IMR-90 (cell line): ENCODE data around the gene UCP2. TPM values are rescaled to one million over a fixed set of nuclear protein-coding genes. Genes with fewer than 3 reads are reported as not detected.

Experiments used
- ATAC-seq: fragments of 200-7000 bp; cut with Tn5 transposase; 2 replicates; pipeline ENCODE4 v1.9.1; 2020; ENCODE audit warnings: low read depth, mild to moderate bottlenecking, moderate library complexity
- BruUV-seq: library from RNA; stranded (reverse); fragments of 400-500 nt; replicated peaks from 2 replicates; lab custom pipeline; 2021; lab: Mats Ljungman, UMichigan
- CTCF ChIA-PET: fragments of 300-600 bp; formaldehyde crosslinking; extraction: SDS; loops from one replicate; lab custom pipeline; 2021; ENCODE audit warnings: antibody characterized with exemption; lab: Yijun Ruan, JAX
- POLR2A ChIA-PET: fragments of 300-600 bp; sonication (Branson Sonifier 250); formaldehyde crosslinking; loops from one replicate; lab custom pipeline; 2022; ENCODE audit warnings: antibody characterized with exemption; ENCODE audit not compliant: unreplicated experiment; lab: Charles Lee
- DNase-seq: peaks from one replicate; pipeline ENCODE4 v3.0.0; 2013
- H2AFZ ChIP-seq: replicated peaks from 2 replicates; pipeline ENCODE3; 2013; ENCODE audit warnings: low read length, mild to moderate bottlenecking; ENCODE audit not compliant: poor library complexity
- H2AK5ac ChIP-seq: 2 replicates; pipeline ENCODE4 v1.6.1; 2013; ENCODE audit warnings: low read depth, low read length, inconsistent platforms
- H2AK9ac ChIP-seq: replicated peaks from 2 replicates; pipeline ENCODE3; 2013; ENCODE audit warnings: mild to moderate bottlenecking, low read depth, low read length, moderate library complexity; ENCODE audit not compliant: poor library complexity
- H2BK120ac ChIP-seq: 2 replicates; pipeline ENCODE4 v1.6.1; 2013; ENCODE audit warnings: low read depth, low read length, inconsistent platforms
- H2BK15ac ChIP-seq: 3 replicates; pipeline ENCODE4 v1.6.1; 2013; ENCODE audit warnings: low read depth, low read length, inconsistent platforms
- H2BK20ac ChIP-seq: 2 replicates; pipeline ENCODE4 v1.6.1; 2013; ENCODE audit warnings: low read depth, mild to moderate bottlenecking, inconsistent platforms, low read length, moderate library complexity
- H2BK5ac ChIP-seq: 2 replicates; pipeline ENCODE4 v1.6.1; 2013; ENCODE audit warnings: mild to moderate bottlenecking, low read depth, low read length, inconsistent platforms; ENCODE audit not compliant: poor library complexity, severe bottlenecking
- H3K14ac ChIP-seq: replicated peaks from 2 replicates; pipeline ENCODE4 v1.6.1; 2013; ENCODE audit warnings: low read depth, low read length, inconsistent platforms
- H3K18ac ChIP-seq: 2 replicates; pipeline ENCODE4 v1.6.1; 2013; ENCODE audit warnings: low read depth, low read length, control low read depth
- H3K23ac ChIP-seq: 2 replicates; pipeline ENCODE4 v1.6.1; 2013; ENCODE audit warnings: low read depth, low read length, inconsistent platforms
- H3K27ac ChIP-seq: 2 replicates; pipeline ENCODE4 v1.5.1; 2013; ENCODE audit warnings: mild to moderate bottlenecking, control low read depth, low read length; ENCODE audit not compliant: insufficient read depth
- H3K27me3 ChIP-seq: 2 replicates; pipeline ENCODE4 v1.6.1; 2013; ENCODE audit warnings: low read length; ENCODE audit not compliant: control insufficient read depth, insufficient read depth
- H3K36me3 ChIP-seq: 2 replicates; pipeline ENCODE4 v1.6.1; 2013; ENCODE audit warnings: low read length, mixed read lengths; ENCODE audit not compliant: control insufficient read depth, insufficient read depth
- H3K4ac ChIP-seq: 2 replicates; pipeline ENCODE4 v1.6.1; 2013; ENCODE audit warnings: low read depth, low read length, inconsistent platforms
- H3K4me1 ChIP-seq: 2 replicates; pipeline ENCODE4 v1.6.1; 2013; ENCODE audit warnings: low read length, mixed read lengths; ENCODE audit not compliant: control insufficient read depth, insufficient read depth
- H3K4me2 ChIP-seq: 2 replicates; pipeline ENCODE4 v1.6.1; 2013; ENCODE audit warnings: low read depth, mild to moderate bottlenecking, control low read depth, low read length, moderate library complexity
- H3K4me3 ChIP-seq: 2 replicates; pipeline ENCODE4 v1.5.1; 2013; ENCODE audit warnings: low read depth, mild to moderate bottlenecking, control low read depth, low read length, moderate library complexity; ENCODE audit not compliant: insufficient read depth
- H3K56ac ChIP-seq: 2 replicates; pipeline ENCODE4 v1.6.1; 2013; ENCODE audit warnings: low read length, inconsistent platforms; ENCODE audit not compliant: insufficient read depth; ENCODE audit errors: extremely low read depth
- H3K79me1 ChIP-seq, 2 experiments: 2 replicates each; pipeline ENCODE4 v1.6.1; 2013; ENCODE audit warnings: low read length in 2 of 2, inconsistent platforms in 1 of 2, low read depth in 1 of 2
- H3K9ac ChIP-seq: 2 replicates; pipeline ENCODE4 v1.6.1; 2013; ENCODE audit warnings: low read depth, low read length, control low read depth
- H3K9me1 ChIP-seq: 2 replicates; pipeline ENCODE4 v1.6.1; 2013; ENCODE audit warnings: low read length, inconsistent platforms; ENCODE audit not compliant: insufficient read depth
- H3K9me3 ChIP-seq: 2 replicates; pipeline ENCODE4 v1.6.1; 2013; ENCODE audit warnings: low read length; ENCODE audit not compliant: control insufficient read depth, insufficient read depth
- H4K20me1 ChIP-seq: 2 replicates; pipeline ENCODE4 v1.6.1; 2013; ENCODE audit warnings: low read length, inconsistent platforms; ENCODE audit not compliant: insufficient read depth
- H4K5ac ChIP-seq: 2 replicates; pipeline ENCODE4 v1.6.1; 2013; ENCODE audit warnings: mild to moderate bottlenecking, low read depth, low read length, control low read depth
- H4K8ac ChIP-seq, 2 experiments: 2 replicates each; pipeline ENCODE4 v1.6.1; 2013; ENCODE audit warnings: low read depth in 2 of 2, low read length in 2 of 2, control low read depth in 1 of 2, inconsistent platforms in 1 of 2
- H4K91ac ChIP-seq: 2 replicates; pipeline ENCODE4 v1.6.1; 2013; ENCODE audit warnings: low read depth, low read length, inconsistent platforms; ENCODE audit not compliant: insufficient read depth
- BHLHE40 ChIP-seq: fragments of 150-350 bp; IDR thresholded peaks from 2 replicates; pipeline ENCODE4 v1.6.1; 2016; ENCODE audit warnings: mild to moderate bottlenecking, low read depth, low read length
- CHD1 ChIP-seq: IDR thresholded peaks from 2 replicates; pipeline ENCODE4 v1.6.1; 2012; ENCODE audit warnings: low read depth, low read length, improper control_type of control experiment
- MAZ ChIP-seq: IDR thresholded peaks from 2 replicates; pipeline ENCODE4 v1.6.1; 2012; ENCODE audit warnings: low read depth, mild to moderate bottlenecking, low read length, improper control_type of control experiment, moderate library complexity, borderline replicate concordance
- WGBS, 2 experiments: methylation state at CpG; one replicate each; pipeline versions ENCODE4 v1.1.5 to v1.1.7; 2013; ENCODE audit warnings: missing lambda C conversion rate in 2 of 2; ENCODE audit not compliant: insufficient read length in 1 of 2; ENCODE audit errors: extremely low coverage in 2 of 2; 5-methylcytosine and 5-hydroxymethylcytosine counted together
- dilution Hi-C: fragments of 300-500 bp; cut with HindIII; formaldehyde crosslinking; loops from one replicate; pipeline ENCODE4 v1.14.3; 2018; ENCODE audit warnings: low sequenced_read_pairs; ENCODE audit not compliant: unreplicated experiment
- in situ Hi-C: fragments of 300-500 bp; cut with MboI; formaldehyde crosslinking; loops from 3 replicates; pipeline ENCODE4 v1.14.3; 2019; ENCODE audit warnings: low sequenced_read_pairs, inconsistent platforms, mixed read lengths
- intact Hi-C: fragments of 100-400 bp; cut with micrococcal nuclease; formaldehyde crosslinking; loops from 2 replicates; pipeline ENCODE4 v1.10.0; 2022
- polyA plus RNA-seq, 3 experiments: library from polyadenylated mRNA; depleted of rRNA; stranded (reverse); fragments of >200 nt; gene quantifications; 2 replicates each; pipeline ENCODE4 v1.2.3, GENCODE V29; 2012; ENCODE audit warnings: low replicate concordance in 1 of 3
- total RNA-seq: library from RNA; depleted of rRNA; stranded (reverse); fragments of >200 nt; gene quantifications from 2 replicates; pipeline ENCODE4 v1.2.3, GENCODE V29; 2012
- TF ChIP-seq, protein P1 (sequence below): fragments of 150-350 bp; IDR thresholded peaks from 2 replicates; pipeline ENCODE4 v1.6.1; 2017; ENCODE audit warnings: mild to moderate bottlenecking, antibody characterized with exemption, low read length, low read depth
- TF ChIP-seq, protein P2 (sequence below): conservative IDR thresholded peaks from 2 replicates; pipeline ENCODE4 v1.5.1; 2012; ENCODE audit warnings: mild to moderate bottlenecking, low read depth, low read length, improper control_type of control experiment

The UCP2 gene
- total and polyA plus RNA-seq, 2 of the 4 experiments (the other 2 are of a cell fraction): 2.0 to 11.9 TPM

DNA sequence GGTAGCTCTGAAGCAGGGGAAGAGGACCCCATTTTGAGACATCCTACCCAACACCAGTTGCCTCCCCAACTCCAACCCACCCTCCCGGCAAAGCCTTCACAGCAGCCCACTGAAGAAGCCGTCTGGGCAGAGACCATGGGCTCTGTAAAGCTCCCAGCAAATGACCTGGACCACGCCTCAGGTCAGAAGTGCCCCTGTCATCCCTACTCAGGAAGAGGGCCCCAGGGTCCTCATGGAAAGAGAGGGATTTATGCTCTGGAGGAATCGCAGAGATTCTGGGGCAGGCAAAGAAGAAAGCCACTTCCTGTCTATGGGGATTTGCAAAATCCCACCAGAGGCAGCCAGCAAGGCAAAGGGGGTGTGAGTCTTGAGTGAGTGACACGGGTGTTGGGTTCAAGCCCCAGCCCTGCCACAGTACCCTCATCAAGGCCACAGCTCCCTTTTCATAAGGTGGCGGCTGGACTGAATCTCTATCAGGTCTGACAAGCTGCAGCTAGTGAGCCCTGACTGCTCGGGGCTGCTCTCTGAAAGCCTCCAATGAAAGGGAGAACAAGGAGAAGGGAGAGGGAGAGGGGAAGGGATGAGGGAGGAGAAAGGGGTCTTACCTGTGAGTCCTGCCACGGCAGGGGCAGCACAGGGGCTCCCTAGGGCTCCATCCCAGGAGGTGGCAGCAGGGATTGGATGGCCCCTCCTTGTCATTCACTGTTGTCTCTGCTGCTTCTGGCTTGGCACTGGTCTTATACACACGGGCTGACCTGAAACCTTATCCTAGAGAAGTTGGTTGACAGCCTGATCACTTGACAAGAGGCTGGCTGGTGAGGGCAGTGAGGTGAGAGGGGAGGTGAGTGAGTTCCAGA, 26.0 kb upstream of the UCP2 start, which contains the start of gene UCP3:
TSS of gene UCP3 (minus strand) at position 713 of the 857 bp plus-strand sequence. CDS start 2,043 bp downstream, outside the sequence.
- no CpG with 5 or more reads among the region's 9 CpGs for WGBS, 2 experiments
- ChIA-PET CTCF (no interaction called here), POLR2A (interaction anchor here (1.2 kb wide), 1 partner anchor 9 kb away, joined by 3 read pairs; no protein-coding TSS in a partner anchor)
- Histone ChIP-seq H2AFZ (peak within 1 kb of the TSS; percentile 27), H3K56ac (no peak within 1 kb of the TSS), H3K9me1 (0 out of 2 replicates have a peak, but pooled peaks cover 5% of the 10 kb centered on the region), H3K9me3 (no peaks in the 10 kb centered on the region), H2AK5ac (no peak within 1 kb of the TSS), H3K18ac (no peak within 1 kb of the TSS), H2AK9ac (no peak within 1 kb of the TSS), H3K4ac (no peak within 1 kb of the TSS), H2BK120ac (no peak within 1 kb of the TSS), H4K8ac (no peak within 1 kb of the TSS), H3K9ac (no peak within 1 kb of the TSS), H2BK5ac (no peak within 1 kb of the TSS), H3K27ac (no peak within 1 kb of the TSS), H3K14ac (no peak within 1 kb of the TSS), H3K4me1 (no peaks in the 10 kb centered on the region; the same call in 1 of the 2 replicates), H3K36me3 (peaks cover 3% of the 10 kb centered on the region), H4K5ac (no peak within 1 kb of the TSS), H4K91ac (no peak within 1 kb of the TSS), H2BK15ac (no peak within 1 kb of the TSS), H3K79me1 (no peaks in the 10 kb centered on the region), H3K27me3 (no peaks in the 10 kb centered on the region), H2BK20ac (no peak within 1 kb of the TSS), H4K20me1 (no peaks in the 10 kb centered on the region; the same call in 1 of the 2 replicates), H3K4me2 (no peak within 1 kb of the TSS), H3K4me3 (no peak within 1 kb of the TSS), H3K23ac (no peak within 1 kb of the TSS)
- ATAC-seq (no peak), DNase-seq (no peak)
- intact Hi-C loops (no loop called here), dilution Hi-C loops (no loop called here), in situ Hi-C loops (no loop called here)
- BruUV-seq: no TSS peak
- TF ChIP-seq BHLHE40 (no peak), MAZ (no peak), CHD1 (no peak)
- TF ChIP-seq, protein P1, sequence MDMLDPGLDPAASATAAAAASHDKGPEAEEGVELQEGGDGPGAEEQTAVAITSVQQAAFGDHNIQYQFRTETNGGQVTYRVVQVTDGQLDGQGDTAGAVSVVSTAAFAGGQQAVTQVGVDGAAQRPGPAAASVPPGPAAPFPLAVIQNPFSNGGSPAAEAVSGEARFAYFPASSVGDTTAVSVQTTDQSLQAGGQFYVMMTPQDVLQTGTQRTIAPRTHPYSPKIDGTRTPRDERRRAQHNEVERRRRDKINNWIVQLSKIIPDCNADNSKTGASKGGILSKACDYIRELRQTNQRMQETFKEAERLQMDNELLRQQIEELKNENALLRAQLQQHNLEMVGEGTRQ: no peak
- TF ChIP-seq, protein P2, sequence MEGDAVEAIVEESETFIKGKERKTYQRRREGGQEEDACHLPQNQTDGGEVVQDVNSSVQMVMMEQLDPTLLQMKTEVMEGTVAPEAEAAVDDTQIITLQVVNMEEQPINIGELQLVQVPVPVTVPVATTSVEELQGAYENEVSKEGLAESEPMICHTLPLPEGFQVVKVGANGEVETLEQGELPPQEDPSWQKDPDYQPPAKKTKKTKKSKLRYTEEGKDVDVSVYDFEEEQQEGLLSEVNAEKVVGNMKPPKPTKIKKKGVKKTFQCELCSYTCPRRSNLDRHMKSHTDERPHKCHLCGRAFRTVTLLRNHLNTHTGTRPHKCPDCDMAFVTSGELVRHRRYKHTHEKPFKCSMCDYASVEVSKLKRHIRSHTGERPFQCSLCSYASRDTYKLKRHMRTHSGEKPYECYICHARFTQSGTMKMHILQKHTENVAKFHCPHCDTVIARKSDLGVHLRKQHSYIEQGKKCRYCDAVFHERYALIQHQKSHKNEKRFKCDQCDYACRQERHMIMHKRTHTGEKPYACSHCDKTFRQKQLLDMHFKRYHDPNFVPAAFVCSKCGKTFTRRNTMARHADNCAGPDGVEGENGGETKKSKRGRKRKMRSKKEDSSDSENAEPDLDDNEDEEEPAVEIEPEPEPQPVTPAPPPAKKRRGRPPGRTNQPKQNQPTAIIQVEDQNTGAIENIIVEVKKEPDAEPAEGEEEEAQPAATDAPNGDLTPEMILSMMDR: no peak
